Thoracic aorta (tissue), 2 donors: ENCODE data around the gene PBX3. TPM values are rescaled to one million over a fixed set of nuclear protein-coding genes. Genes with fewer than 3 reads are reported as not detected.

Experiments
- ATAC-seq: fragments of 150-250 bp; one replicate; pipeline ENCODE4 v1.8.0; 2017; ENCODE audit warnings: low read depth; ENCODE audit not compliant: insufficient number of reproducible peaks, low FRiP score
- DNase-seq: peaks from one replicate; pipeline ENCODE4 v3.0.0-alpha.2; 2020; ENCODE audit warnings: low spot score
- H3K27ac ChIP-seq, 2 donors: fragments of 200-600 bp; sonication (generic); 1 replicate in 1 of 2; 2 replicates in 1 of 2; pipeline ENCODE4 v1.5.1; 2016; ENCODE audit warnings: mild to moderate bottlenecking in 2 of 2, moderate library complexity in 2 of 2
- H3K27me3 ChIP-seq: fragments of 200-600 bp; sonication (generic); replicated peaks from 2 replicates; pipeline ENCODE4 v1.6.0; 2016; ENCODE audit warnings: mild to moderate bottlenecking; ENCODE audit not compliant: insufficient read depth
- H3K36me3 ChIP-seq: fragments of 200-600 bp; sonication (generic); one replicate; pipeline ENCODE4 v1.5.1; 2016
- H3K4me1 ChIP-seq, 2 donors: fragments of 200-600 bp; sonication (generic); 1 replicate in 1 of 2; 2 replicates in 1 of 2; pipeline versions ENCODE4 v1.5.1 to v1.6.0; 2016; ENCODE audit warnings: low read depth in 2 of 2, mild to moderate bottlenecking in 1 of 2; ENCODE audit not compliant: control insufficient read depth in 1 of 2
- H3K4me3 ChIP-seq: fragments of 200-600 bp; sonication (generic); 2 replicates; pipeline ENCODE4 v1.5.1; 2016; ENCODE audit warnings: mild to moderate bottlenecking
- H3K9me3 ChIP-seq: fragments of 200-600 bp; sonication (generic); 2 replicates; pipeline ENCODE4 v1.5.1; 2016
- total RNA-seq, 2 donors: library from RNA; depleted of rRNA; stranded (reverse); fragments of >200 nt; gene quantifications; one replicate each; pipeline versions ENCODE4 v1.1.0 to v1.2.3, GENCODE V29; 2016
- TF ChIP-seq, protein P1 (sequence below): fragments of 200-600 bp; sonication (generic); IDR thresholded peaks from one replicate; pipeline ENCODE4 v1.5.1; 2019; ENCODE audit warnings: antibody characterized with exemption

Gene PBX3
- total RNA-seq, 2 donors from 2014 or later = 23.9 to 34.8 TPM

DNA sequence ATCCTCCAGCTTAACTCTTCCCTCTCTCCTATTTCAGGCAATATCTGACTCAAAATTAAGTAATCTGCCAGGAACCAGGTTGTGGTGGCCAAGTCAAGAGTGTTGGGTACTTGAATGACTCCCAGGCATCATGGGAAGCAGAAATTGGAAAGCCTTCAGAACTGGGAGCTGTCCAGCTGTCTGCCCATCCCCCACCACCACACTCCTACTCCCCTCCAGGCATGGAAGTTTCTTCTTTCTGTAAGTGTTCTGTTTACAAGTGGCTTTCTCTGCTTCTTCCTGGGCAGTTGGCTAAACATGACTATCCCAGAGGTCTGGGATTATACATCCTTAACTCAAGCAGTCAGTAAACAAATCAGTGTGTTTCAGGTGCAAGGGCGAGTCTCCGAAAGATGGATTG lies 14.6 kb upstream of the PBX3 start:
- H3K36me3 ChIP-seq = no peaks in the 10 kb centered on the region
- no peaks in the 10 kb centered on the region for H3K9me3 ChIP-seq
- DNase-seq = no peak
- no peak overlapping the region for H3K4me3 ChIP-seq
- TF ChIP-seq, protein P1, sequence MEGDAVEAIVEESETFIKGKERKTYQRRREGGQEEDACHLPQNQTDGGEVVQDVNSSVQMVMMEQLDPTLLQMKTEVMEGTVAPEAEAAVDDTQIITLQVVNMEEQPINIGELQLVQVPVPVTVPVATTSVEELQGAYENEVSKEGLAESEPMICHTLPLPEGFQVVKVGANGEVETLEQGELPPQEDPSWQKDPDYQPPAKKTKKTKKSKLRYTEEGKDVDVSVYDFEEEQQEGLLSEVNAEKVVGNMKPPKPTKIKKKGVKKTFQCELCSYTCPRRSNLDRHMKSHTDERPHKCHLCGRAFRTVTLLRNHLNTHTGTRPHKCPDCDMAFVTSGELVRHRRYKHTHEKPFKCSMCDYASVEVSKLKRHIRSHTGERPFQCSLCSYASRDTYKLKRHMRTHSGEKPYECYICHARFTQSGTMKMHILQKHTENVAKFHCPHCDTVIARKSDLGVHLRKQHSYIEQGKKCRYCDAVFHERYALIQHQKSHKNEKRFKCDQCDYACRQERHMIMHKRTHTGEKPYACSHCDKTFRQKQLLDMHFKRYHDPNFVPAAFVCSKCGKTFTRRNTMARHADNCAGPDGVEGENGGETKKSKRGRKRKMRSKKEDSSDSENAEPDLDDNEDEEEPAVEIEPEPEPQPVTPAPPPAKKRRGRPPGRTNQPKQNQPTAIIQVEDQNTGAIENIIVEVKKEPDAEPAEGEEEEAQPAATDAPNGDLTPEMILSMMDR = no peak
- H3K4me1 ChIP-seq = no peaks in the 10 kb centered on the region
- no peak overlapping the region for H3K27ac ChIP-seq
- H3K27me3 ChIP-seq = no peaks in the 10 kb centered on the region
- no peak for ATAC-seq

- TF ChIP-seq, protein P1 = no peak
- Histone ChIP-seq H3K4me3 (no peak overlapping the region), H3K4me1 (no peaks in the 10 kb centered on the region), H3K27ac (no peak overlapping the region), H3K27me3 (no peaks in the 10 kb centered on the region), H3K9me3 (no peaks in the 10 kb centered on the region), H3K36me3 (no peaks in the 10 kb centered on the region)
- no peak for ATAC-seq
- DNase-seq = no peak
These were observed 7.7 kb upstream of the PBX3 start for GRCh38 chr9:125739436-125739835.

- Histone ChIP-seq H3K27ac (no peak overlapping the region), H3K27me3 (no peaks in the 10 kb centered on the region), H3K4me3 (no peak overlapping the region), H3K9me3 (no peaks in the 10 kb centered on the region), H3K4me1 (no peaks in the 10 kb centered on the region), H3K36me3 (no peaks in the 10 kb centered on the region)
- ATAC-seq (no peak), DNase-seq (no peak)
- TF ChIP-seq, protein P1 = no peak
These were observed 4.5 kb upstream of the PBX3 start for GRCh38 chr9:125742657-125743056.

GRCh38 chr9:125743682-125744428 lies 3.3 kb upstream of the PBX3 start:
- TF ChIP-seq, protein P1 = no peak
- ATAC-seq (no peak), DNase-seq (no peak)

DNA sequence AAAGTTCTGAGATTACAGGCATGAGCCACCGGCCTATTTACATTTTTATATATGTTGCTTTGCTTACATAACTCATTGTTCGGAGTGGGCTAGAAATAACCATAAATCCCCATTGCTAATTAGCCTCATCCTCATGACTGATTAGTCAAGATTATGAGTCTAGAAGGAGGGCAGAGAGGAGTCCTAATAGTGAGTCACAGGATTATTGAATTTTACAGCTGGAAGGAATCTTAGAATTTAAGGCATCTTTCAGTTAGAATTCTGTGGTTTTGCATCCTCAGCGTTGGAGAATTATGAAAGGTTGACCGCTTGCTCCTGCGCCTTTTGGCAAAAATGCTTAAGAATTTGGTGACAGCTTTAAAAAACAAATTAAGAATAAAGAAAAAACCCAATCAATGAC lies 2.6 kb upstream of the PBX3 start:
- ATAC-seq (no peak), DNase-seq (no peak)
- Histone ChIP-seq H3K36me3 (no peaks in the 10 kb centered on the region), H3K4me3 (no peak overlapping the region), H3K4me1 (peaks cover 3 to 10% of the 10 kb centered on the region in 2 donors), H3K27ac (no peak overlapping the region), H3K9me3 (no peaks in the 10 kb centered on the region), H3K27me3 (no peaks in the 10 kb centered on the region)
- TF ChIP-seq, protein P1 = no peak

More at GRCh38 chr9:125743682-125744428, 3.3 kb upstream of the PBX3 start:
- Histone ChIP-seq H3K4me1 (peaks cover 0 to 3% of the 10 kb centered on the region in 2 donors), H3K27ac (no peak overlapping the region), H3K27me3 (no peaks in the 10 kb centered on the region), H3K9me3 (no peaks in the 10 kb centered on the region), H3K36me3 (no peaks in the 10 kb centered on the region), H3K4me3 (no peak overlapping the region)
